Type B pancreatic cell (in vitro differentiated cells): Measurements from ENCODE around the gene PAN3. TPM values are rescaled to one million over a fixed set of nuclear protein-coding genes. Genes with fewer than 3 reads are reported as not detected.

Source experiments
- DNase-seq: peaks from one replicate; pipeline ENCODE4 v3.0.0; 2021; ENCODE audit warnings: mixed read lengths; ENCODE audit not compliant: unreplicated experiment; ENCODE audit errors: extremely low spot score
- H3K27ac Mint-ChIP-seq: 2 replicates; pipeline ENCODE4 v1.8.0; 2021; ENCODE audit warnings: mild to moderate bottlenecking, mixed read lengths
- H3K27me3 Mint-ChIP-seq: 2 replicates; pipeline ENCODE4 v1.8.0; 2021; ENCODE audit warnings: mixed read lengths
- H3K36me3 Mint-ChIP-seq: 2 replicates; pipeline ENCODE4 v1.8.0; 2021; ENCODE audit warnings: mixed read lengths
- H3K4me1 Mint-ChIP-seq: one replicate; pipeline ENCODE4 v1.8.0; 2021; ENCODE audit warnings: mixed read lengths; ENCODE audit not compliant: unreplicated experiment
- H3K4me3 Mint-ChIP-seq: 2 replicates; pipeline ENCODE4 v1.8.0; 2021; ENCODE audit warnings: mild to moderate bottlenecking, mixed read lengths
- H3K9me3 Mint-ChIP-seq: 2 replicates; pipeline ENCODE4 v1.8.0; 2021; ENCODE audit warnings: mixed read lengths
- CTCF ChIP-seq: fragments of 200-600 bp; sonication (generic); conservative IDR thresholded peaks from 2 replicates; pipeline ENCODE4 v1.5.0; 2021; ENCODE audit warnings: antibody characterized with exemption, mild to moderate bottlenecking
- total RNA-seq: library from RNA; stranded (reverse); gene quantifications from 2 replicates; pipeline ENCODE4 v1.2.1, GENCODE V29; 2021; ENCODE audit warnings: low replicate concordance

The PAN3 gene
- total RNA-seq, 1 donor from 2014 or later = 37.4 TPM

- H3K9me3 Mint-ChIP-seq = no peaks in the 10 kb centered on the region
- no peak for TF ChIP-seq CTCF
- H3K36me3 Mint-ChIP-seq = no peaks in the 10 kb centered on the region
- no peak for DNase-seq
- H3K27ac Mint-ChIP-seq = no peak overlapping the region
- no peak overlapping the region for H3K4me3 Mint-ChIP-seq
- H3K27me3 Mint-ChIP-seq = peaks cover 24% of the 10 kb centered on the region
- no peaks in the 10 kb centered on the region for H3K4me1 Mint-ChIP-seq
Observed at GRCh38 chr13:28110414-28110813, 27.9 kb upstream of the PAN3 start.

GRCh38 chr13:28116736-28117135 lies 21.6 kb upstream of the PAN3 start:
- Mint-ChIP-seq H3K27me3 (peaks cover 7% of the 10 kb centered on the region), H3K9me3 (no peaks in the 10 kb centered on the region)
- no peak for TF ChIP-seq CTCF

GRCh38 chr13:28117689-28118377 lies 20.5 kb upstream of the PAN3 start:
- H3K4me1 Mint-ChIP-seq = no peaks in the 10 kb centered on the region
- no peak for TF ChIP-seq CTCF
- no peaks in the 10 kb centered on the region for H3K36me3 Mint-ChIP-seq
- no peak overlapping the region for H3K27ac Mint-ChIP-seq
- H3K9me3 Mint-ChIP-seq = no peaks in the 10 kb centered on the region
- no peak overlapping the region for H3K4me3 Mint-ChIP-seq
- peaks cover 7% of the 10 kb centered on the region for H3K27me3 Mint-ChIP-seq
- no peak for DNase-seq

More at GRCh38 chr13:28116736-28117135, 21.6 kb upstream of the PAN3 start:
- no peak for DNase-seq
- H3K4me1 Mint-ChIP-seq = no peaks in the 10 kb centered on the region
- no peak overlapping the region for H3K4me3 Mint-ChIP-seq
- no peaks in the 10 kb centered on the region for H3K36me3 Mint-ChIP-seq
- no peak overlapping the region for H3K27ac Mint-ChIP-seq

- H3K4me3 Mint-ChIP-seq = no peak overlapping the region
- no peak for DNase-seq
- H3K4me1 Mint-ChIP-seq = no peaks in the 10 kb centered on the region
- no peak for TF ChIP-seq CTCF
- no peaks in the 10 kb centered on the region for H3K36me3 Mint-ChIP-seq
- no peaks in the 10 kb centered on the region for H3K9me3 Mint-ChIP-seq
- H3K27ac Mint-ChIP-seq = no peak overlapping the region
- H3K27me3 Mint-ChIP-seq = peaks cover 7% of the 10 kb centered on the region
Observed at GRCh38 chr13:28120317-28120716, 18.0 kb upstream of the PAN3 start.

- Mint-ChIP-seq H3K27me3 (peaks cover 5% of the 10 kb centered on the region), H3K36me3 (no peaks in the 10 kb centered on the region), H3K9me3 (no peaks in the 10 kb centered on the region), H3K4me3 (no peak overlapping the region), H3K27ac (no peak overlapping the region), H3K4me1 (no peaks in the 10 kb centered on the region)
- no peak for TF ChIP-seq CTCF
- no peak for DNase-seq
Observed at GRCh38 chr13:28121224-28121623, 17.1 kb upstream of the PAN3 start.

- Mint-ChIP-seq H3K4me1 (no peaks in the 10 kb centered on the region), H3K36me3 (no peaks in the 10 kb centered on the region)
Observed at GRCh38 chr13:28128030-28128429, 10.3 kb upstream of the PAN3 start.

More at GRCh38 chr13:28128030-28128429, 10.3 kb upstream of the PAN3 start:
- TF ChIP-seq CTCF = no peak
- no peaks in the 10 kb centered on the region for H3K9me3 Mint-ChIP-seq
- H3K4me3 Mint-ChIP-seq = no peak overlapping the region
- H3K27me3 Mint-ChIP-seq = no peaks in the 10 kb centered on the region
- no peak overlapping the region for H3K27ac Mint-ChIP-seq
- no peak for DNase-seq
